Osteoblast (primary cell): ENCODE data around the gene GALNT16. TPM values are rescaled to one million over a fixed set of nuclear protein-coding genes. Genes with fewer than 3 reads are reported as not detected.
"Not testable (repeated sequence)": the region's sequence is repeated elsewhere in the genome, so short reads cannot be mapped to it uniquely, and the experiment has no call there.

Experiments
- DNase-seq: peaks from one replicate; pipeline ENCODE4 v3.0.0; 2011; ENCODE audit warnings: low spot score, mixed read lengths; ENCODE audit not compliant: insufficient read length; ENCODE audit errors: missing footprints
- H2AFZ ChIP-seq: 2 replicates; pipeline ENCODE4 v1.6.0; 2011; ENCODE audit warnings: mild to moderate bottlenecking, low read length
- H3K27ac ChIP-seq: 2 replicates; pipeline ENCODE4 v1.5.1; 2011; ENCODE audit warnings: mild to moderate bottlenecking, low read depth, low read length, moderate library complexity
- H3K27me3 ChIP-seq: 2 replicates; pipeline ENCODE4 v1.6.0; 2012; ENCODE audit warnings: mild to moderate bottlenecking, control low read depth, inconsistent platforms, low read length, moderate library complexity; ENCODE audit not compliant: insufficient read depth
- H3K36me3 ChIP-seq: 2 replicates; pipeline ENCODE4 v1.5.1; 2011; ENCODE audit warnings: mild to moderate bottlenecking, low read length, control low read depth, moderate library complexity; ENCODE audit not compliant: insufficient read depth
- H3K4me1 ChIP-seq: 2 replicates; pipeline ENCODE4 v1.5.1; 2011; ENCODE audit warnings: mild to moderate bottlenecking, low read length, control low read depth, moderate library complexity; ENCODE audit not compliant: insufficient read depth
- H3K4me2 ChIP-seq: 2 replicates; pipeline ENCODE4 v1.6.0; 2011; ENCODE audit warnings: mild to moderate bottlenecking, low read length; ENCODE audit not compliant: insufficient read depth
- H3K4me3 ChIP-seq: fragments of 200-600 bp; sonication (generic); 3 replicates; pipeline ENCODE4 v1.5.1; 2012; ENCODE audit warnings: mild to moderate bottlenecking, low read length, inconsistent platforms; ENCODE audit not compliant: insufficient read depth
- H3K79me2 ChIP-seq: 2 replicates; pipeline ENCODE4 v1.6.0; 2012; ENCODE audit warnings: mild to moderate bottlenecking, low read length, control low read depth, inconsistent platforms; ENCODE audit not compliant: insufficient read depth
- H3K9me3 ChIP-seq: 2 replicates; pipeline ENCODE4 v1.5.1; 2011; ENCODE audit warnings: low read depth, low read length, control low read depth
- H4K20me1 ChIP-seq: 2 replicates; pipeline ENCODE4 v1.6.0; 2012; ENCODE audit warnings: mild to moderate bottlenecking, low read length, control low read depth; ENCODE audit not compliant: insufficient read depth
- CTCF ChIP-seq: IDR thresholded peaks from 2 replicates; pipeline ENCODE4 v1.5.1; 2011; ENCODE audit warnings: mild to moderate bottlenecking, low read depth, low read length, moderate library complexity; ENCODE audit errors: extremely low read depth
- total RNA-seq: library from RNA; depleted of rRNA; stranded (reverse); fragments of >200 nt; gene quantifications from 2 replicates; pipeline ENCODE4 v1.2.3, GENCODE V29; 2012

The GALNT16 gene
- total RNA-seq, 1 donor = 4.0 TPM

- no peaks in the 10 kb centered on the region for H3K4me1 ChIP-seq
- no peak overlapping the region for H3K4me3 ChIP-seq
- no peaks in the 10 kb centered on the region for H3K36me3 ChIP-seq
- H3K27me3 ChIP-seq = no peaks in the 10 kb centered on the region
- no peak overlapping the region for H3K27ac ChIP-seq
- DNase-seq = no peak
- no peaks in the 10 kb centered on the region for H4K20me1 ChIP-seq
- no peak overlapping the region for H3K4me2 ChIP-seq
- peak; percentile 48 for TF ChIP-seq CTCF
- no peak overlapping the region for H2AFZ ChIP-seq
- H3K9me3 ChIP-seq = no peaks in the 10 kb centered on the region
- H3K79me2 ChIP-seq = no peaks in the 10 kb centered on the region
These were observed 28.2 kb downstream of the GALNT16 start for GRCh38 chr14:69288011-69288771.

GRCh38 chr14:69288956-69289705 is 29.2 kb downstream of the GALNT16 start:
- no peak overlapping the region for H3K27ac ChIP-seq
- DNase-seq = no peak
- no peak overlapping the region for H2AFZ ChIP-seq
- no peak for TF ChIP-seq CTCF
- H3K79me2 ChIP-seq = no peaks in the 10 kb centered on the region
- H3K4me1 ChIP-seq = no peaks in the 10 kb centered on the region
- no peaks in the 10 kb centered on the region for H3K9me3 ChIP-seq
- no peaks in the 10 kb centered on the region for H3K27me3 ChIP-seq
- H3K36me3 ChIP-seq = no peaks in the 10 kb centered on the region
- no peak overlapping the region for H3K4me3 ChIP-seq
- H4K20me1 ChIP-seq = no peaks in the 10 kb centered on the region
- H3K4me2 ChIP-seq = no peak overlapping the region

- Histone ChIP-seq H3K4me3 (no peak overlapping the region), H3K4me2 (no peak overlapping the region), H3K27me3 (no peaks in the 10 kb centered on the region), H3K79me2 (no peaks in the 10 kb centered on the region), H4K20me1 (no peaks in the 10 kb centered on the region), H3K36me3 (no peaks in the 10 kb centered on the region), H3K4me1 (no peaks in the 10 kb centered on the region), H2AFZ (no peak overlapping the region), H3K27ac (no peak overlapping the region), H3K9me3 (no peaks in the 10 kb centered on the region)
- DNase-seq = no peak
- no peak for TF ChIP-seq CTCF
These were observed 30.0 kb downstream of the GALNT16 start for GRCh38 chr14:69289811-69290520.

- H3K27me3 ChIP-seq, H3K4me1 ChIP-seq, H3K36me3 ChIP-seq, H3K4me3 ChIP-seq, H3K27ac ChIP-seq, H4K20me1 ChIP-seq, H3K4me2 ChIP-seq, H2AFZ ChIP-seq, H3K79me2 ChIP-seq, H3K9me3 ChIP-seq, DNase-seq: not testable (repeated sequence)
These were observed 30.9 kb downstream of the GALNT16 start for GRCh38 chr14:69290881-69291280.
